Stimulated activated CD4-positive, alpha-beta T cell treated with anti-CD3 and anti-CD28 coated beads, Interleukin-1b, Interleukin-23, amount 100 ng/mL, for 48 hours (primary cell): ENCODE results near the gene EXD3.
"Not testable (repeated sequence)": the region's sequence is repeated elsewhere in the genome, so short reads cannot be mapped to it uniquely, and the experiment has no call there.

ENCODE experiments used
- DNase-seq: peaks from one replicate; pipeline ENCODE4 v3.0.0-alpha.2; 2020

The EXD3 gene

DNA sequence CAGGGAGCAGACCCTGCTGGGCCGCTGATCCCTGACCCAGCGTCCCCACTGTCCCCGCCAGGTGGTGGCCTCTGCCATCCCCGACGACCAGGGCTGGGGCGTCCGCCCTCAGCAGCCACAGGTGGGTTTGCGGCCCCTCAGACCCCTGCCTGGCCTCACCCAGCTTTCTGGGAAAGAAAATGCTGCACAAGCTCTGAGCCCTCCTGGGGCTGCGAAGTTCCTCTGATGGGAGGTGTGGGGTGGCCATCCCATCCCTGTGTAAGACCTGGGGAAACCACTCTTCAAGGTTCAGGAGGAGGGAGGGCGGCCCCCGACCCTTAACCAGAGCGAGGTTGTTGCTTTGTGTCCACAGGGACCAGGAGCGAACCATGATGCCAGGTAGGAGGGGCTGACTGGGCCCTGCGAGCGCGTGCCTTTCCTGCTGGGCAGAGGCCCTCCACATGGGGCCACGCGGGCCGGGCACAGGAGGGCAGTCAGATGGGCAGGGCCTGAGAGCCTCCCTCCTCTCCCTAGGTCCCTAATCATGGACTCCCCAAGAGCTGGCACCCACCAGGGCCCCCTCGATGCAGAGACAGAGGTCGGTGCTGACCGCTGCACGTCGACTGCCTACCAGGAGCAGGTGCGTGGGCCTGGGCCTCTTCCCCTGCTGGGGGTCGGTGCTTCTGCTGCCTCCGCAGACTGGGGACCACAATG lies 7.9 kb upstream of the EXD3 start:
- no peak for DNase-seq

DNA sequence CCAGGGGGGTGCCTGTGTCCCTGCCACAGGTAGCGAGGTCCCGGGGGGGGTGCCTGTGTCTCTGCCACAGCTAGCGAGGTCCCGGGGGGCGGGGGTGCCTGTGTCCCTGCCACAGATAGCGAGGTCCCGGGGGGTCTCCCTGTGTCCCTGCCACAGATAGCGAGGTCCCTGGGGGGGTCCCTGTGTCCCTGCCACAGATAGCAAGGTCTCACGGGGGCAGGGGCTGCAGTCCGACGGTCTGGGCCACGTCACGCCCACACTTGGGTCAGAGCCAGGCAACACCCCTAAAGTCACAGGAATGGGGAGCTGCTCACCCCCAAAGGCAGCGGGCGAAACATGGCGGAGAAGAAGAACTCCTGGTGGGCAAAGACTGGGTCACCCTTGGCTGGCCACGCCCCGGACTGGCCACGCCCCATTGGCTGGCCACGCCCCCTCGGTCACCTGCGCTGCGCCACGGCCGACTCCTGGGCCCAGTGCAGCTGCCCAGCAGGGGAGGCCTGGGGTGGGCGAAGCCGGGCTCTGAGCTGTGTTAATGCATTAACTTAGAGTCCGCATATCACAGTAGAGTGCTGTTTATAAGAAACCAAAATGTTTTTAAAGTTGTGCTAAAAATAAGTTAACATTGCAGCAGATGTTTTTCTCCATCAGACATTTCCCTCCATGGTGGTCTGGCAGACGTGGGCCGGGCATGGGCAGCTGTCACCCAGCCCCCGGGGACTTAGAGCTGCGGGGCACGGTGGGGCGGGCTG lies 7.2 kb upstream of the EXD3 start:
- no peak for DNase-seq

DNA sequence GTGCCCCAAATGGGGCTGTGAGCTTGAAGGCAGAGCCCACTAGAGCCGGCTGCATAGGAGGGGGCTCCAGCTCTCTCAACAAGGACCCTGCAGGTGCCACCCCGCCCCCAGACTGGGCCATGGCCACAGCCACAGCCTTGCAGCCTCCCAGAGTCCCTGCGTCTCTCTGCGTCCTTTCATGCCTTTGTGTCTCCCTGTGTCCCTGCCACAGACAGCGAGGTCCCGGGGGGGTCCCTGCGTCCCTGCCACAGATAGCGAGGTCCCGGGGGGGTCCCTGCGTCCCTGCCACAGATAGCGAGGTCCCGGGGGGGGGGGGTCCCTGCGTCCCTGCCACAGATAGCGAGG lies 6.6 kb upstream of the EXD3 start:
- DNase-seq: no peak

DNA sequence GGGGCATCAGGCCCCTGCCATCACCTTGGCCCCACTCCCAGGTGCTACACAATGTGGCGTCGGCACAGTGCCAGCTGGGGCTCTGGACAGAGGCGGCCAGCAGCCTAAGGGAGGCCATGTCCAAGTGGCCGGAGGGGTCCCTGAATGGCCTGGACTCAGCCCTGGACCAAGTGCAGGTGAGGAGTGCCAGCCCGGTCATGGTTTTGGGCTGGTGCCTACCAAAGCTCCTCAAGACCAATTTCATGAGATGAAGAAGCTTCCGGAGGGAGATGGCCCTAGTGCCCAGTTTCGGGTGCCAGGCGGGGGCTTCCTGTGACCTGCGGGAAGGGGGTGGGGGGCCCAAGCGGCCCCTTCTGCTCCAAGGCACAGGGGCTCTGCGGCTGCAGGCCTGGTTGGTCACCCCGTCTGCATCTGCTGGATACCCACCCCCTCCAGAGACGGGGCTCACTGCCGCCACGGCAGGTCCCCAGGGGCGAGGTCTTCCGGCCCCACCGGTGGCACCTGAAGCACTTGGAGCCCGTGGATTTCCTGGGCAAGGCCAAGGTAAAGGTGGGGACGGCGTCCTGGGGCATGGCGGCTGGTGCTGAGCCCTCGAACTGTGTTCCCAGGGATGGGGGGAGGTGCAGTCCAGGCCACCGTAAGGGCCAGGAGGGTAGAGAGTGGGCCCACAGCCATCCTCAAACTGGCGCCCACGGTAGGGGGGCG lies 6.0 kb upstream of the EXD3 start:
- DNase-seq: no peak

DNA sequence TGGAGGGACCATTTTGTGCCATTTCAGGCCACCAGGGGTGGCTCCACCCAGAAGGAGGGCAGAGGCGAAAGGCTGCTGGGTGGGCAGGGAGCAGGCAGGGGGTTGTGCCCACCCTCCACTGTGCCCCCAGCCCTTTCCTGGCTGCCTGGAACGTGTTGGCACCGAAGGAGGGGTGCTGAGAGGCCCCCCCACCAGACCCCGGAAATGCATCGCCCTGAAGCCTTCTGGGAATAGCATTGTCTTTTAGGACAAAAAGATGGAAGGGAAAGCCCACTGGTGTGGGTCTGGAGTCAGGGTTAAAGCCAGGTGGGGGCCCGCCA lies 5.3 kb upstream of the EXD3 start:
- no peak for DNase-seq

DNA sequence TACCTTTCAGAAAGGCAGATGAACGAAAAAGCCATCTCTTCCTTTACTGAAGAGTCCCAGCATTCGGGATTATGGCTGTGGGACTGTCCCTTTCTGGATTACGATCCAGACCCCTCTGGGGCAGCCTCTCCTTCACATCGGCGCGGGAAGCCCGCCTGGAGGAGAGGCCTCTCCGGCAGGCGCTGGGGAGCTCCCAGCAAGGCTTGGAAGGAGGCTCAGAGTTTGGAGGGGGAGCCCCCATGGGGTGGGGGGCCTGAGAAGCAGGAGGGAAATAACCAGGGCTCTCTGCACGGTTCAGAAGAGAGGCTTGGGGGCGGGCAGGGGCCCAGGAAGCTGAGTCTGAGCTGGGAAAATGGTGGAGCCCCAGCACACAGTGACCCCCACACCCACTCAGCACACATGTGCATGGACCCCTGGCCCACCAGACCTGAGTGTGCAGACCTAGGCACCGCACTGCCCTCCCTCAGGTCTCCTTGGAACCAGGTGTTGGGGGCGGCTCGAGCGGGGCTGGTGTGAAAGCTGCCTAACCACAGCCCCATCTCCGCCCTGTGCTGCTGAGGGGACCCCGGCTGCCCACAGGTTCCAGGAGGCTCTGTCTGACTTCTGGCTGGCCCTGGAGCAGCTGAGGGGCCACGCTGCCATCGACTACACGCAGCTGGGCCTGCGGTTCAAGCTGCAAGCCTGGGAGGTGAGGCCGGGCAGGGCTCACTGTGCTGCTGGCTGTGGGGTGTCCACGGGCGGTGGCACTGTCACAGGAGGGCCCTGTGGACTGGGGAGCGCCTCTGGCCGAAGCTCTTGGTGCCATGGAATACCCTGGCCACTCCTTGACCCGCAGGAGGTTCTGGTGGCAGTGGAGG lies 4.7 kb upstream of the EXD3 start:
- DNase-seq: no peak

DNA sequence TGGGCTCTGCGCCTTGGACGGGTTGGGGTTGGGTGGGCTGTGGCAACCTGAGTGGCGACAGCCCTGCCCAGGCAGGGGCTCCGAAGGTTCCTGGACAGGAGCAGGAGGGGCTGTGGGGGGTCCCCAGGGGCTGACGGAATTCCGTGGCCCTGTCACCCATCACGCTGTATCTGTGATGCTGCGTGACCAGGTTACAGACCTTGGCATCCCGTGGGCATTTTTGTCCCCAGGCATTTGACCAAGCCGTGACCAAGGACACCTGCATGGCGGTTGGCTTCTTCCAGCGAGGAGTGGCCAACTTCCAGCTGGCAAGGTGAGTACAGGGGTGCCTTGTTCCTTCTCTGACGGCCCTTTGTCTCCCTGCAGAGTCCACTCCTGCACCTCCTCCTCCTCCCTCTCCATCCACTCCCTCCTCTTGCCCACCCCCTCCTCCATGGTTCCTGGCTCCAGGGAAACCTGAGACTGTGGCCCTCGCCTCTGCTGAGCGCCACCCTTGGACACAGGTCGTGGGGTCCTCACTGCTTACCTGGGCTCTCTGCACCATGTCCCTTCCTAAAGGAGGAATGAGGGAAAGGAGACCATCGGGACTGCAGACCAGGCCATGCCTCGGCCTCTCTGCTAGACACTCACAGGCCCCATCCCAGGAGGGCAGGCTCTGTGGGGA lies 3.2 kb upstream of the EXD3 start:
- DNase-seq: no peak

DNA sequence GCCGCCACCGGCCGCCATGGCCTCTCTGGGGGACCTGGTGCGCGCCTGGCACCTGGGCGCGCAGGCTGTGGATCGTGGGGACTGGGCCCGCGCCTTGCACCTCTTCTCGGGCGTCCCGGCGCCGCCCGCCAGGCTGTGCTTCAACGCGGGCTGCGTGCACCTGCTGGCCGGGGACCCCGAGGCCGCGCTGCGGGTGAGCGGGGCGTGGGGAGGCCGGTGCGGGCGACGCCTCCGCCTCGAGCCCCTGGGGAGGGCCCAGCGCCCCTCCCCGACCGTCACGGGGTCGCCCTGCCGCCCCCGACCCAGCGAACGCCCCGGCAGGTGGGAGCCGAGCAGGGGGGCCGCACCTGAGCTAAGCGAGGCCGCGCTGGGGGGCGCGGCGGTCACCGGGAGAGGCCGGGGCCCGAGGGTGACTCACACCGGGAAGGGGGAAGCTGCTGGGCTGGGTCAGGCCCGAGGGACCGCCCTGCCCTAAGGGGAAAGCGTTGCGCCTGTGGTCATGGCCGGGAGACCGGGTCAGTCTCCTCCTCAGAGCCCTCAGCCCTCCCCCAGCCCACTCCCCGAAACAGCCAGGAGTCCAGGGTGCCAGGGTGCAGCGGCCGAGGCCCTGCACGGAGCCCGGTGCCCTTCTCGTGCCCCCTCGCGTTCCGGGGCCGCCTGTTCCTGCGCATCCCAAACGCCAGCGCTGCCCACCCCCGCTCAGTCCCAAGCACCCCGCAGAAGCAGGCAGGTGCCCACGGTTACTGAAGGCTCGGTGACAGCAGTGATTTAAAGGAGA lies 741 bp upstream of the EXD3 start:
- no peak for DNase-seq

DNA sequence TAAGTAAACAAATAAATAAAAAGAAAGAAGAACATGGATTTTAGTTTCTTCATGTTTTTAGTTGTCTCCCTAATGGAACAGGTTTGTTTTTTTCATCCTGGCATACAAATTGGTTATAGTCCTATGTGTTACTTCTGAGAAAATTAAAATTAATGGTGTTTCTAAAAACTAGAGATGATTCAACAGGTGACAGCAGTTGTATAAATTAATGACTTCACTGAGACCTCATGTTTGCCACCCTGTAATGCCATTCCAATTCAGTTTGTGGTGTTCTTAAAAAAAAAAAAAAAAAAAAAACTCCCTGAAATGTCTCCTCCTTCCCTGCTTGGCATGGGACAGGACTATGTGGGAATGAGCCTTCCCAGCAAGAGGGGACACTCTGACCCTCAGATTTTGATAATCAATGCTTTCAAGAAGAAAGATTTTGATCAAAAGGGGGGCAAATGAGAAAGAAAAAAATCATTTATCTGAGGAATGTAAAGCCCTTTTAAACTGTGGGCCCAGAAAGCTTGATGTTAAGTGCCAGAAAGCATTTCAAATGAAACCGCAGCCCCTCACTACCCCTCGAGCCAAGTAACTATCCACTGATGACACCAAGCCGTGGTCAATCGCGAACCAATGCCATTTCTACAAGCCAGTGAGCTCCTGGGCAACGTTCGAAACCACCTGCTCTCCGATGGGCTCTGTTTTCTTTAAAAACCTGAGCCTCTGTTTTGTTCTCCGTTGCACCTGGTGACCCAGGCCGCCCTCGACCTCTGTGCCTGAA lies 941 bp downstream of the EXD3 start:
- no peak for DNase-seq

DNA sequence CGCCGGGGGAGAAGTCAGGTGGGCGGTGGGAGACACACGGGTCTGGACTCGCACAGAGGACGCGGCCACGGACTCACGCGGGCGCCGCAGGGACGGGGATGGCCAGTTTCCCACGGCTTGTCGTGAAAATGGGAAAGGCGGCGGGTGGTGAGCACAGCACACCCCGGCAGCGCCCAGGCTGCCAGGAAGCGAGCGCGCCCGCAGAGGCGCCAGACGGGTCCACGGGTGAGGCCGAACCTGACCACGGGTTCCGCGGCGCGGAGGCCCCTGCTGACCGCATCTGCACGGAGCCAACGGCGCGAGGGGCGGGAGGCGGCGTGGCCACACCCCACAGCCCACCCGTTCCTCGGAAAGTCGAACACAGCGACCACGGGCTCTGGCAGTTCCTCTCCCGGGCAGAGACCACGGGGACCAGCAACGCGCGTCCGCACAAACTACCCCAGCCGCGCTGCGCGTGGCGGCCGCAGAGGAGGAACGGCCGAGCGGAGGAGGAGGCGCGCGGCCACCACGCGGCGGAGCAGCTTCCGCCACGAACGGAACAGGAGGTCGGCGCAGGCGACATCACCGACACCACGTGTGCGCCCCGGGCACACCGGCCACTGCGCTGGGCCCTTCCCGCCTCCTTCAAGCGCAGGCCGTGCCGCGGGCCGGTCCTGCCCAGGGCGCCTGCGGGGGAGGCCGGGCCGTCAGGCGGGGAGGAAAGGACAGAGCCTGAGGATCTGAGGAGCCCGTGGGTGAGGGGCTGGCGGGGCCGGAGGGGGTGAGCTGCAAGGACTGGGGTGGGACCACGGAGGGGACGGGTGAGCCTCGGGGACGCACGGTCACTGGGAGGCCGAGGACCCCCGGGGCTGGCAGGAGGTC lies 5.6 kb downstream of the EXD3 start:
- DNase-seq: no peak

DNA sequence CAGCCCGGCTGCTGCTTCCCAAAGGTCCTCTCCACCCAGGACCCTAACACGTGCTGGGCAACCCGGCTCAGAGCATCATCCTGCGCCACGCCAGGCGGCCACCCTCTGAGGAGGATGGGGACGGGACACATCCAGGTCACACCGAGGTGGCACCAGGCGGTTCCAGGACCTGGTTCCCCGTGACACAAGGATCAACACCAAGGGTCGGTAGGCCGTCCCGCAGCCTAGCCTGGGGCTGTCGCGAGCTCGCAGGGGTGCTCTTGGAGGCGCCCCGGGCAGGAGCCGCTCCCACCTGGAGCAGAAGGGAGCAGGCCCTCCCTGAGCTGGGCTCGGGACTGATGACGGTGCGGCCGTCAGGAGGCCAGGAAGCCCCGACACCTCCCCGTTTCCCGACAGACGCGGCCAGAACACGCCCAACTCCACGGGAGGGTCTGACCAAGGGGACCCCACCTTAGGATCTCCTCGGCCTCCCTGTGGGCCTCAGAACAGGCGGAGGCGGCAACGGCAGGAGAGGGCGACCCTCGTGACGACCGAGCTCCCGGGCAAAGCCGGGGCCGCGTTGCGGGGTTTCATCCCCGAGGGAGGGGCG lies 6.3 kb downstream of the EXD3 start:
- no peak for DNase-seq

DNA sequence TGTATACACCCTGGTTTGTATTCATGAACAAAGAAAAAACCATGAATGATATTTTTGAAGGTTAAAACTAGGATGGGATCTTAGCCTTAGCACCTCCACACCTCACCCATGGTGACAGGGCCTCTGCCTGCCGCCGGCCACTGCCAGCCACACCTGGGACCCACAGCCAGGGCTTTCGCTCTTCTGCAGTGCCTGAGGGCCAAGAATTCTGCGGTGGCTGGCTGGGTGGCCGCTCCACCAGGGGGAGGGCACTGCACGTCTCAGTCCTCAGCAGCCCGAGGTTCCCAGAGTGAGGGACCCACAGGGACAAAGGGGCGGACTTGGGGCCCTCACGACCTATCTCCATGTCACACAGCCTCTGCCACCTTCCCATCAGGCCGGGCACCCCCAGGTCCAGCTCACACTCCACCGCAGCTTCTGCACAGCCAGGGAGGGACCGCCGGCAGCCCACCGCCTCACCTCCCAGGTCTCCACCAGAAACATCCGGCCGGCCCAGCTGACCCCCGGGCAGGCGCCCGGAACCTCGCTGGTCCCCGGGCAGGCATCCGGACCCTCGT lies 6.9 kb downstream of the EXD3 start:
- no peak for DNase-seq

DNA sequence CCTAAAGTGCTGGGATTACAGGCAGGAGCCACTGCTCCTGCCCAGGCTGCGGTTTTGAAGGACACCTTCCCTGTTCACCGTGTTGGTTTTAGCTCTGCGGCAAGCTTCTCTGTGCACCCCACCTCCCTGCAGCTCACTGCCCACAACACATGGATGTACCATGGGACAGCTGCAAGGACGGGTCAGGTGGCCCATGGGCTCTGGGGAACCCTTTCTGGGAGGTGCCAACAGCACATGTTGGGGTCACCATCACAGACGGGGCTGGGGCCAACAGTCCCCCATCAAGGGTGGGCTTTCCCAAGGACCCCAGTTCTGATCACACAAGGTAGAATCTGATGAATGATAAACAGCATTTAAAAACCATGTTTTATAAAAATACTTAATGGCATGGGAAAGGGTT lies 7.5 kb downstream of the EXD3 start:
- DNase-seq: no peak

DNA sequence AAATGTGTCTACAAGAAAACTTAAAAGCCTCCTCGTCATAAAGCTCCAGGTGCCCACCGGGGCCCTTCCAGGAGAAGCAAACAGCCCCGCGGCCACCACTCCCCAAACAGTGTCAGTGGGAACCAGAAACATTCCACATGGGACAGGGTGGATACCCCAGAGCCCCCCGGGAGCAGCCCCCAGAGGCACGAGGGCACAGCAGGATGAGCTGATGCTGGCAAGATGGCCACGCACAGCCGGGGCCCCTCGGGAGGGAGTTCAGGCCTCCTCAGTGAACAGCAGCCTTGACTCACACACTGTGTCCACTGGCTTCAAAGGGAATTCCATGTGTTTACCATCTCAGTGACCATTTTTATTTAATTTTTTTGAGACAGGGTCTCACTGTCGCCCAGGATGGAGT lies 10.5 kb downstream of the EXD3 start:
- DNase-seq: no peak

DNA sequence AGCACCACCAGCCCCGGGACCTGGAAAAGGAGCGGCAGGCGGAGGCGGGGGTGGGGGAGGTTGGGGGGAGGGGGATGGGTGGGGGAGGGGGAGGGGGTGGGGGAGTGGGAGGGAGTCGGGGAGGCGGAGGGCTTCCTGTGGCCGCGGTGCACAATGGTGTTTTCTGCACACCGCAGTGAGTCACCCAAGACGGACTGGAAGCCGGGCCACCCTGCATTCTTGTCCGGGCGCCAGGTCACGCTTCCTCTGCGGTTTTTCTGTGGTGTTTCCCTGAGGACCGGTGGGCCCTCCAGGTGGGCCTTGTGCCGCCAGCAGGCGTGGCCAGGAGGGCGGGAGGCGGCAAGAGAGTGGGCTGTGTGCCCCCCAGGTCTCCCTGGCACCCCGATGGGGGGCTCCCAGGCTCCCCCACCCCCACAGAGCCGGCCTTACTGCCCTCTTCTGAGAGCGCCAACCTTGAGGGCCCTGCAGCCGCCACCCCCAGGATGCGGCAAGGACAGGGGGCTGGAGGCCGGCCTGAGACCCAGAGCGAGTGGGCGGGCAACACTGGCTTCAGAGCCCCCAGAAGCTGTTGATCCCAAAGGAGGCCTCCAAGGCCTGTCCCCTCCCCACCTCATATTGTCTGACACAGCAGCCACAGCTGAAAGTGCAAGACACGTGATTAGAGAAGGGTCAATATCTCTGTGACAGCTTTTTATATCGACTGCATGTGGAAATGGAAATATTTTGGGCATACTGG lies 11.1 kb downstream of the EXD3 start:
- DNase-seq: peak; percentile 46

DNA sequence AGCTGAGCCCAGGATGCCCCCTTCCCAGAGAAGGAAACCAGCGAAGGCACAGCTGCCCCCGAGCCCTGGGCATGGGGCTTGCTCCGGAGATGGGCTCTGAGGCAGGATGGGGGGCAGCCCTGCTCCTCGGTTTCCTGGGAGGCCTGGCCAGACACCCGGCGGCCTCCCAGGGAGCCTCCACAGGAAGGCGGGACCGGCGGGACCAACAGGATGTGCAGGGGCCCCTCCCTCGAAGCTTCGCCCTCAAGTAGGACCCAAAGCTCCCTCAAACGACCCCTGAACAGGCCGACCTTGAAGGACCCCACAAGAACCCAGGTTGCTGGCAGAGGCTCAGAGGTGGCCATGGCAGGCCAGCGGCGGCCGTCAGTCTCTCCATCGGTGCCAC lies 11.7 kb downstream of the EXD3 start:
- no peak for DNase-seq

DNA sequence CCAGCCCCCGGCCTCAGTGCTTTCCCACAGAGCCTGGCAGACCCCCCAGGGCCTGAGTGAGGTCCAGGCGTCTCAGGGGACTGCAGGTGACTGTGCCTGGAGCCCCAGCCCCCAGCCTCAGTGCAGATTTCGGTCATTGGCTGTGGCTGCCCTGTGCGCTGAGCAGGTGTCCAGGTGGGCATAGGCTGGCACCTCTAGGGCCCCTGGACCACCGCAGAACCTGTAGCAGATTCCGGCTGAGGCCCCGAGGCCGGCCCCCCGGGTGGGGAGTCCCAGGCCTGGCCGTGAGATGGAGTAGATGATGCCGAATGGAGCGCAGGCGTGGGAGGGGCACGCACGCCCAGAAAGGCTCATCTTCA lies 12.1 kb downstream of the EXD3 start:
- no peak for DNase-seq

DNA sequence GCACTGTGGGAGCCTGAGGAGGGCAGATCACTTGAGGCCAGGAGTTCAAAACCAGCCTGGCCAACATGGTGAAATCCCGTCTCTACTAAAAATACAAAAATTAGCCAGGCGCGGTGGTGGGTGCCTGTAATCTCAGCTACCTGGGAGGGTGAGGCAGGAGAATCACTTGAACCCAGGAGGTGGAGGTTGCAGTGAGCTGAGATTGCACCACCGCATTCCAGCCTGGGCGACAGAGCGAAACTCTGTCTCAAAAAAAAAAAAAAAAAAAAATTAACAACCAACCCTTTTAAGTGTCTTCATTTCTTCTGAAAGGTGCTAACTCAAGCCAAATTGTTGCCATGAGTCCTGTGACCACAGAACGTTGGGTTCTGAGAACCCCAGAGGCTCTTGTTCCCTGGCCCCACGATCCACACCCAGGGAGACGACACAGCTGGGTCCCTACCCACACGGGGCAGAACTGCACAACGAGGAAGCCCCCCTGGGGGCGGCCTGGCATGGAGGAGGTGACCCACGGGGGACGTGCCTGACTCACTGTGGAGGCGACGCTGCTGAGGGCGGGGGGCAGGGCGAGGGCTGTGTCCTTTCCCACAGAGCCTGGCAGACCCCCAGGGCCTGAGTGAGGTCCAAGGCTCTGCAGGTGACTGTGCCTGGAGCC lies 12.6 kb downstream of the EXD3 start:
- not testable (repeated sequence) for DNase-seq
